Ramos (cell line): ENCODE results near the gene ZNF200.
"Not testable (repeated sequence)": the region's sequence is repeated elsewhere in the genome, so short reads cannot be mapped to it uniquely, and the experiment has no call there.

ENCODE experiments used
- in situ Hi-C: fragments of 300-500 bp; cut with MboI; formaldehyde crosslinking; loops from one replicate; pipeline ENCODE4 v1.14.3; 2022; ENCODE audit warnings: low sequenced_read_pairs; ENCODE audit not compliant: unreplicated experiment

Gene ZNF200

GRCh38 chr16:3234857-3235561 is at the start of gene ZNF200:
TSS of gene ZNF200 (minus strand) at chr16:3235158. CDS start at chr16:3233755, 1,403 bp downstream.
- in situ Hi-C loops, result no loop called here

GRCh38 chr16:3283543-3284447 is 48.8 kb upstream of the ZNF200 start:
- in situ Hi-C loops, result no loop called here

GRCh38 chr16:3282730-3283542 is 48.0 kb upstream of the ZNF200 start, which contains the start of gene ZNF263:
TSS of gene ZNF263 (plus strand) at chr16:3283491. CDS start at chr16:3283819, 328 bp downstream.
- in situ Hi-C loops, result no loop called here

- in situ Hi-C loops, result no loop called here
Observed at GRCh38 chr16:3282103-3282729, 47.3 kb upstream of the ZNF200 start.

GRCh38 chr16:3281222-3281820 is 46.4 kb upstream of the ZNF200 start:
- in situ Hi-C loops, result no loop called here

GRCh38 chr16:3276679-3277078 is 41.7 kb upstream of the ZNF200 start:
- in situ Hi-C loops, result no loop called here

- in situ Hi-C loops, result no loop called here
Observed at GRCh38 chr16:3274947-3275346, 40.0 kb upstream of the ZNF200 start.

- in situ Hi-C loops, result no loop called here
Observed at GRCh38 chr16:3274490-3274889, 39.5 kb upstream of the ZNF200 start.

GRCh38 chr16:3271281-3271680 is 36.3 kb upstream of the ZNF200 start:
- in situ Hi-C loops, result not testable (repeated sequence)

GRCh38 chr16:3270718-3271117 is 35.8 kb upstream of the ZNF200 start:
- in situ Hi-C loops, result not testable (repeated sequence)

GRCh38 chr16:3268294-3268693 is 33.3 kb upstream of the ZNF200 start:
- in situ Hi-C loops, result no loop called here

- in situ Hi-C loops, result no loop called here
Observed at GRCh38 chr16:3266873-3267537, 32.0 kb upstream of the ZNF200 start.

- in situ Hi-C loops, result no loop called here
Observed at GRCh38 chr16:3264137-3265036, 29.4 kb upstream of the ZNF200 start.

GRCh38 chr16:3262517-3262916 is 27.6 kb upstream of the ZNF200 start:
- in situ Hi-C loops, result no loop called here

- in situ Hi-C loops, result no loop called here
Observed at GRCh38 chr16:3259836-3260235, 24.9 kb upstream of the ZNF200 start.

- in situ Hi-C loops, result no loop called here
Observed at GRCh38 chr16:3256866-3257465, 22.0 kb upstream of the ZNF200 start.

- in situ Hi-C loops, result no loop called here
Observed at GRCh38 chr16:3256146-3256865, 21.3 kb upstream of the ZNF200 start, which contains the start of gene MEFV. TSS of gene MEFV (minus strand) at chr16:3256633. CDS start at chr16:3256587, 46 bp downstream.
